DND-41 (cell line): ENCODE measurements around the gene GPR156.

Experiments used
- ATAC-seq: fragments of 200-7000 bp; cut with Tn5 transposase; 3 replicates; pipeline ENCODE4 v1.9.1; 2021; ENCODE audit warnings: low read depth; ENCODE audit not compliant: insufficient read depth
- DNase-seq: peaks from one replicate; pipeline ENCODE4 v3.0.0-alpha.2; 2020
- H2AFZ ChIP-seq: 2 replicates; pipeline ENCODE4 v1.6.0; 2012; ENCODE audit warnings: low read depth, low read length
- H3K27ac ChIP-seq: 2 replicates; pipeline ENCODE4 v1.5.1; 2012; ENCODE audit warnings: low read length, inconsistent platforms
- H3K27me3 ChIP-seq: fragments of 200-600 bp; sonication (generic); 2 replicates; pipeline ENCODE4 v1.6.0; 2012; ENCODE audit warnings: low read length, mild to moderate bottlenecking, inconsistent platforms; ENCODE audit not compliant: insufficient read depth, poor library complexity
- H3K36me3 ChIP-seq: 2 replicates; pipeline ENCODE4 v1.5.1; 2012; ENCODE audit warnings: low read length, inconsistent platforms; ENCODE audit not compliant: insufficient read depth
- H3K4me1 ChIP-seq: 2 replicates; pipeline ENCODE4 v1.5.1; 2012; ENCODE audit warnings: mild to moderate bottlenecking, low read length; ENCODE audit not compliant: insufficient read depth
- H3K4me2 ChIP-seq: 2 replicates; pipeline ENCODE4 v1.6.0; 2012; ENCODE audit warnings: mild to moderate bottlenecking, moderate library complexity, low read length, inconsistent platforms; ENCODE audit not compliant: insufficient read depth
- H3K4me3 ChIP-seq, 2 experiments: fragments of 200-600 bp in 1 of 2; shearing (Covaris generic) in 1 of 2; 2 replicates each; pipeline ENCODE4 v1.5.1; 2012 to 2016; ENCODE audit warnings: inconsistent platforms in 2 of 2, low read length in 2 of 2, mild to moderate bottlenecking in 2 of 2, low read depth in 1 of 2, moderate library complexity in 1 of 2
- H3K79me2 ChIP-seq: 2 replicates; pipeline ENCODE4 v1.6.0; 2012; ENCODE audit warnings: low read length, inconsistent platforms; ENCODE audit not compliant: insufficient read depth
- H3K9ac ChIP-seq: 2 replicates; pipeline ENCODE4 v1.6.0; 2012; ENCODE audit warnings: low read depth, mild to moderate bottlenecking, inconsistent platforms, low read length, moderate library complexity
- H3K9me3 ChIP-seq: 2 replicates; pipeline ENCODE4 v1.5.1; 2012; ENCODE audit warnings: low read length, moderate library complexity, mild to moderate bottlenecking, inconsistent platforms; ENCODE audit not compliant: insufficient read depth, severe bottlenecking
- H4K20me1 ChIP-seq: 2 replicates; pipeline ENCODE4 v1.6.0; 2012; ENCODE audit warnings: low read length; ENCODE audit not compliant: insufficient read depth
- CTCF ChIP-seq: IDR thresholded peaks from 2 replicates; pipeline ENCODE4 v1.5.1; 2012; ENCODE audit warnings: borderline replicate concordance, low read length, moderate library complexity, mild to moderate bottlenecking; ENCODE audit not compliant: poor library complexity, severe bottlenecking; ENCODE audit errors: extremely low read depth
- EZH2 ChIP-seq: IDR thresholded peaks from 3 replicates; pipeline ENCODE4 v1.6.1; 2012; ENCODE audit warnings: borderline replicate concordance, low read depth, mild to moderate bottlenecking, moderate library complexity, low read length, inconsistent platforms; ENCODE audit not compliant: severe bottlenecking

GPR156 gene

DNA sequence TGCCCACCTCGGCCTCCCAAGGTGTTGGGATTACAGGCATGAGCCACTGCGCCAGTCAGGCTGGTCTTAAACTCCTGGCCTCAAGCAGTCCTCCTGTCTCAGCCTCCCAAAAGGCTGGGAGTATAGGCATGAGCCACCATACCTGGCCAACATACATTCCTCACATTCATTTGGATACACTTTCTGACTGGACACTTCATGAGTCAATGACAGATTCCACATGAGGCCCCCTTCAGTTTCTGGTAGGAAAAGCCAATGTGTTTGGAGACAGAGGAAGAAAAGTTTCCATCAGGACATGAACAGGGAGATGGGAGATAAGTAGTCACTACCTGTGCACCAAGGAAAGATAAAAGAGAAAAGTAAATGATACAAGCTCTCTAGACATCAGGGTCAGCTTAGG is 141.3 kb downstream of the GPR156 start:
- DNase-seq = no peak
- no peaks in the 10 kb centered on the region for H4K20me1 ChIP-seq
- H2AFZ ChIP-seq = no peak overlapping the region
- peaks cover 22% of the 10 kb centered on the region for H3K4me1 ChIP-seq
- H3K27me3 ChIP-seq = no peaks in the 10 kb centered on the region
- TF ChIP-seq CTCF = no peak
- TF ChIP-seq EZH2 = no peak
- no peak overlapping the region for H3K27ac ChIP-seq
- H3K4me2 ChIP-seq = no peak overlapping the region
- ATAC-seq = no peak
- no peak overlapping the region for H3K9ac ChIP-seq
- no peak overlapping the region for H3K4me3 ChIP-seq
- no peaks in the 10 kb centered on the region for H3K36me3 ChIP-seq
- no peaks in the 10 kb centered on the region for H3K79me2 ChIP-seq
- H3K9me3 ChIP-seq = no peaks in the 10 kb centered on the region

DNA sequence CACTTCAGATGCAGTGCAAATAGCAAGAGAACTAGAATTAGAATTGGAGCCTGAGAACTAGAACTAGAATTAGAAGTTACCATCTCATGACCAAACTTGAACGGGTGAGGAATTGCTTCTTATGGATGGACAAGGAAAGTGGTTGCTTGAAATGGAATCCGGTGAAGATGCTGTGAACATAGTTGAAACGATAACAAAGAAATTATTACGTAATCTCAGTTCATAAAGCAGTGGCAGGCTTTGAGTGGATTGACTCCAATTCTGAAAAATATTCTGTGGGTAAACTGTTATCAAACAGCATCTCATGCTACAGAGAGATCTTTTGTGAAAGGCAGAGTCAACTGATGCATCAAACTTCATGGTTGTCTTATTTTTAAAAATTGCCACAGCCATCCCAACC is 142.8 kb downstream of the GPR156 start:
- ATAC-seq (no peak), DNase-seq (no peak)
- H4K20me1 ChIP-seq = no peaks in the 10 kb centered on the region
- no peaks in the 10 kb centered on the region for H3K36me3 ChIP-seq
- no peak overlapping the region for H3K4me2 ChIP-seq
- no peak overlapping the region for H2AFZ ChIP-seq
- no peak overlapping the region for H3K27ac ChIP-seq
- H3K79me2 ChIP-seq = no peaks in the 10 kb centered on the region
- peaks cover 7% of the 10 kb centered on the region for H3K4me1 ChIP-seq
- no peaks in the 10 kb centered on the region for H3K27me3 ChIP-seq
- H3K9ac ChIP-seq = no peak overlapping the region
- H3K4me3 ChIP-seq = no peak overlapping the region
- no peak for TF ChIP-seq EZH2
- H3K9me3 ChIP-seq = no peaks in the 10 kb centered on the region

DNA sequence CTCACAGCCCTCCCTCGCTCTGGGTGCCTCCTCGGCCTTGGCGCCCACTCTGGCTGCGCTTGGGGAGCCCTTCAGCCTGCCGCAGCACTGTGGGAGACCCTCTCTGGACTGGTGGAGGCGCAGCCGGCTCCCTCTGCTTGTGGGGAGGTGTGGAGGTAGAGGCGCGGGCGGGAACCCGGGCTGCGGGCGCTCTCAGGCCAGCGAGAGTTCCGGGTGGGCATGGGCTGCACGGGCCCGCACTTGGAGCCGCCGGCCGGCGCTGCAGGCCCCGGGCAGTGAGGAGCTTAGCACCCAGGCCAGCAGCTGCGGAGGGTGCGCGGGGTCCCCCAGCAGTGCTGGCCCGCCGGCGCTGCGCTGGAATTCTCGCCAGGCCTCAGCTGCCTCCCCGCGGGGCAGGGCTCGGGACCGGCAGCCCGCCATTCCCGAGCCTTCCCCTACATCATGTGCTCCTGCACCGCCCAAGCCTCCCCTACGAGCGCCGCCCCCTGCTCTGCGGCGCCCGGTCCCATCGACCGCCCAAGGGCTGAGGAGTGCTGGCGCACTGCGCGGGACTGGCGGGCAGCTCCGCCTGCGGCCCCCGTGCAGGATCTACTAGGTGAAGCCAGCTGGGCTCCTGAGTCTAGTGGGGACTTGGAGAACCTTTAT is 144.8 kb downstream of the GPR156 start:
- no peak overlapping the region for H3K9ac ChIP-seq
- no peaks in the 10 kb centered on the region for H3K27me3 ChIP-seq
- H3K36me3 ChIP-seq = no peaks in the 10 kb centered on the region
- no peaks in the 10 kb centered on the region for H4K20me1 ChIP-seq
- DNase-seq (no peak), ATAC-seq (no peak)
- H3K4me3 ChIP-seq = no peak overlapping the region
- no peak overlapping the region for H3K4me2 ChIP-seq
- H3K9me3 ChIP-seq = no peaks in the 10 kb centered on the region
- no peak overlapping the region for H2AFZ ChIP-seq
- H3K79me2 ChIP-seq = no peaks in the 10 kb centered on the region
- H3K27ac ChIP-seq = no peak overlapping the region
- no peaks in the 10 kb centered on the region for H3K4me1 ChIP-seq
- TF ChIP-seq CTCF = no peak

- DNase-seq (no peak), ATAC-seq (no peak)
- Histone ChIP-seq H3K9ac (no peak overlapping the region), H3K4me3 (no peak overlapping the region), H3K27ac (no peak overlapping the region), H4K20me1 (no peaks in the 10 kb centered on the region), H3K4me1 (no peaks in the 10 kb centered on the region), H2AFZ (no peak overlapping the region), H3K36me3 (no peaks in the 10 kb centered on the region), H3K79me2 (no peaks in the 10 kb centered on the region), H3K27me3 (no peaks in the 10 kb centered on the region), H3K4me2 (no peak overlapping the region), H3K9me3 (no peaks in the 10 kb centered on the region)
- TF ChIP-seq EZH2 (no peak), CTCF (no peak)
Observed at GRCh38 chr3:120139140-120139539, 145.9 kb downstream of the GPR156 start.
